Astrocyte of the spinal cord (primary cell): ENCODE measurements around the gene NUDT14.

Experiments
- DNase-seq: peaks from one replicate; pipeline ENCODE4 v3.0.0; 2011; ENCODE audit warnings: low read depth, low spot score
- H3K4me3 ChIP-seq: 2 replicates; pipeline ENCODE4 v1.5.1; 2011; ENCODE audit warnings: low read depth, mild to moderate bottlenecking, low read length, moderate library complexity
- CTCF ChIP-seq: IDR thresholded peaks from 2 replicates; pipeline ENCODE4 v1.5.1; 2012; ENCODE audit warnings: low read depth, mild to moderate bottlenecking, low read length, inconsistent platforms
- in situ Hi-C: cut with HindIII; loops from 2 replicates; pipeline ENCODE4 v1.10.0; 2017; ENCODE audit warnings: low sequenced_read_pairs

The NUDT14 gene

DNA sequence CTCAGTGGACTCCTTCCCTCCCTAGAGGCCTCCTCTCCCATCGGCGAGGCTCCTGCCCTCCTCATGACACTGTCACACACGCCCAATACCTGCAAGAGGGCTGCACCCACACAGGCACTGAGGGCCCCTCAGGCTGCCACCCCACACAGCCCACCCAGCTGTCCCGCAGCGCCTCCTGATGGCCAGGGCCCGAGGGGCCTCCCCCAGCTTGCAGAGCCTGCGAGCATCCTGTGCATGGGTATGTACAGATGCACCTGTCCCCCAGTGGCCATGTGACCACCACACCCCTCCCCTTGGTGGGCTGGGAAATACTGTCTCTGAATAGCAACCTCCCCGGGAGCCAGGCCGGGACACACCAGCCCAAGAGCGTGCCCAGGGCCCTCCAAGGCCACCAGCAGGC, 19.0 kb upstream of the NUDT14 start:
- no peak overlapping the region for H3K4me3 ChIP-seq
- DNase-seq: no peak
- in situ Hi-C loops: no loop called here
- peak; percentile 13 for TF ChIP-seq CTCF

GRCh38 chr14:105199093-105199492, 18.0 kb upstream of the NUDT14 start:
- no peak for TF ChIP-seq CTCF
- DNase-seq: peak; percentile 27
- no peak overlapping the region for H3K4me3 ChIP-seq
- in situ Hi-C loops: no loop called here

DNA sequence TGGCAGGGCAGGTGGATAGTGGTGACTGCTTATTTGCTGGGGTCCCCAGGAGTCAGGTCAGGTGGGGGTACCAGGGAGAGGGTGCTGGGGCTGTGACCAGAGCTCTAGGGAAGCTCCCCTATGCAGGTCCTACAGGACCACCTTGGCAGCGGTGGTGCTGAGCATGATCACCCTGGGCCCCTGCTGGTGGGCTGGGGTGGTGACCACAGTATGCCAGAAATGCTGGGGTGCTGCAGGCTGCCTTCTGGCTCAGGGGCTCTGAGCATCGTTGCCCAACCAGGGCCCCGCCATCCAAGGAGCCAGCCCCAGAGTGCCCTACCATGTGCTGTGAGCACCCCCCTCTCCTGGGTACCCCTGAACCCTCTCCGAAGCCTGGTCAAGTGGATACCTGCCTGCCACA, 17.5 kb upstream of the NUDT14 start:
- in situ Hi-C loops: no loop called here
- TF ChIP-seq CTCF: no peak
- H3K4me3 ChIP-seq: no peak overlapping the region
- no peak for DNase-seq

DNA sequence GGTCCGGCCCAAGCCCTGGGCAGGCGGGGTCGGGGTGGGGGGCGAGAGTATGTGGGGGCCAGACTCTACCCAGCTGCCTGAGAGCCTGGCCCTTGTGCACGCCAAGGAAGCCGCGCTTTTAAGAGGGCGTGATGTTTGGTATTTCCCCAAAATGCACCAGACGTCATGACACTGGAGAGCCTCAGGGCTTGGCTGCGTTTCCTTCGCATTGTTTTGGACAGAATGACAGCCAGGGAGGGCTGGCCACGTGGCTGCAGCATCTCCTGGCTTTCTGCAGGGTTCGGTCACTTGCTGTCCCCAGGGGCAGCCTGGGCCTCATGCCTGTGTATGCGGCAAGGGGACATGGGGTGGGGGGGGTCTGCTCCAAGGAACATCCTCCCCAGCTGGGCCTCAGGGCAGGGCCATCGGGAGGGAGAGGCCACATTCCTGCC, 16.1 kb upstream of the NUDT14 start:
- DNase-seq: no peak
- TF ChIP-seq CTCF: no peak
- no peak overlapping the region for H3K4me3 ChIP-seq
- in situ Hi-C loops: no loop called here

DNA sequence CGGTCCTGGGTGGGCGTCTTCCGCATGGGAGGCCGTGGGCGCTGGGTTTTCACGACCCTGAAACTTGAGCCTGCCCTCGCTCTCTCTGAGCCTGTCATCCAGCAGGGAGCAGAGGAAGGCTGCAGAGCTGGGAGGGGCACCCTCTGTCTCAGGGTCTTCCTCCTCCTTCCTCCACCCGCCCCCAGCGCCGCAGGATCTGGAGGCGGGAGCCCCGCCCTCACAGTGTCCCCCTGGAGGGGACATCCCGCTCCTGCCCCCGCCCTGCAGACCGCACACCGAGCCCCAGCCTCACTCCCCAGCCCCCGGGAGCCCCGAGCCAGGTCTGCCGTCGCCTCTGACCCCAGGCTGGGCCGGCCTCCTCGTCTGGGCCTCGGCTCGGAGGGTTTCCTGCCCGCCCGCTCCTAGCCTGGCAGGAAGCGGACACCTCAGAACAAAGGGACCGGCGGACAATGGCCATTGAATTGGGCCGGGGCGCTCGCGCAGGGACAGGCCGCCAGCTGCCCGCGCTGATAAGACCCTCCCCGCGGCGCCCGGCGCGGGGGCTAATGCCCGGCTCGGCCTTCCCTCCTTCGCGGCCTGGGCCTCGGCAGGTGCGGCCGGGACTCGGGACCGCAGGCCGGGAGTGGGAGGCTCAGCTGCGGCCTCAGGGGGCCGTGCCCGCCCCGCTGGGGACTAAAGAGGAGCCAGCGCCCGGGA, 15.3 kb upstream of the NUDT14 start:
- no peak for TF ChIP-seq CTCF
- no peak for DNase-seq
- in situ Hi-C loops: no loop called here
- H3K4me3 ChIP-seq: no peak overlapping the region

GRCh38 chr14:105195522-105196264, 14.6 kb upstream of the NUDT14 start:
- no peak for TF ChIP-seq CTCF
- no peak for DNase-seq
- H3K4me3 ChIP-seq: no peak overlapping the region
- in situ Hi-C loops: no loop called here
